Uterus (tissue), 2 donors: ENCODE measurements around the gene MTMR1.

Experiments
- CTCF ChIP-seq, 4 experiments: fragments of 200-600 bp in 2 of 4; fragments of 450-650 bp in 2 of 4; sonication (generic) in 2 of 4; IDR thresholded peaks; one replicate each; pipeline ENCODE4 v1.5.1; 2016 to 2019; ENCODE audit warnings: antibody characterized with exemption in 4 of 4, mild to moderate bottlenecking in 2 of 4, moderate library complexity in 1 of 4
- POLR2A ChIP-seq, 2 donors: fragments of 450-650 bp; IDR thresholded peaks; one replicate each; pipeline ENCODE4 v1.6.1; 2016; ENCODE audit warnings: antibody characterized with exemption in 2 of 2, mild to moderate bottlenecking in 1 of 2, moderate library complexity in 1 of 2

- TF ChIP-seq CTCF (IDR thresholded peaks at IDR 0.05) (no peak), POLR2A (IDR thresholded peaks at IDR 0.05) (no peak)
Observed at GRCh38 chrX:150792949-150793527, 99.8 kb downstream of the MTMR1 start.
